ENCODE results near the gene TMEM129. TPM values are rescaled to one million over a fixed set of nuclear protein-coding genes. Genes with fewer than 3 reads are reported as not detected.

Gene TMEM129
- total RNA-seq, 4 donors from 2014 or later = 28.9 to 106 (median 67.1) TPM

- DNase-seq = no peak
- no peak for TF ChIP-seq CTCF (IDR thresholded peaks at IDR 0.05)
- TF ChIP-seq POLR2A (IDR thresholded peaks at IDR 0.05) = no peak
These were observed 24.6 kb upstream of the TMEM129 start for GRCh38 chr4:1745697-1746096.

GRCh38 chr4:1745165-1745564 is 24.0 kb upstream of the TMEM129 start:
- TF ChIP-seq POLR2A (IDR thresholded peaks at IDR 0.05) (no peak), CTCF (IDR thresholded peaks at IDR 0.05) (no peak)
- Histone ChIP-seq H3K27ac (no peak overlapping the region), H3K9me3 (no peaks in the 10 kb centered on the region), H3K4me1 (peaks cover 0 to 6% (median 0%) of the 10 kb centered on the region in 4 donors), H3K36me3 (peaks cover 0 to 18% (median 0%) of the 10 kb centered on the region in 3 donors), H3K27me3 (no peaks in the 10 kb centered on the region), H3K4me3 (no peak overlapping the region)
- DNase-seq = no peak

More at GRCh38 chr4:1745697-1746096, 24.6 kb upstream of the TMEM129 start:
- Histone ChIP-seq H3K9me3 (no peaks in the 10 kb centered on the region), H3K27ac (no peak overlapping the region), H3K4me3 (no peak overlapping the region), H3K4me1 (peaks cover 0 to 6% (median 0%) of the 10 kb centered on the region in 4 donors), H3K36me3 (peaks cover 0 to 17% (median 0%) of the 10 kb centered on the region in 3 donors), H3K27me3 (no peaks in the 10 kb centered on the region)

- H3K4me3 ChIP-seq = no peak overlapping the region
- H3K27me3 ChIP-seq = no peaks in the 10 kb centered on the region
- H3K4me1 ChIP-seq = peaks cover 0 to 6% (median 0%) of the 10 kb centered on the region in 4 donors
- no peak for DNase-seq
- TF ChIP-seq POLR2A (IDR thresholded peaks at IDR 0.05) = no peak
- H3K27ac ChIP-seq = no peak overlapping the region
- no peaks in the 10 kb centered on the region for H3K9me3 ChIP-seq
- H3K36me3 ChIP-seq = peaks cover 0 to 18% (median 0%) of the 10 kb centered on the region in 3 donors
These were observed 23.4 kb upstream of the TMEM129 start for GRCh38 chr4:1744552-1744951.

- Histone ChIP-seq H3K27ac (no peak overlapping the region), H3K27me3 (no peaks in the 10 kb centered on the region), H3K4me3 (no peak overlapping the region), H3K9me3 (no peaks in the 10 kb centered on the region), H3K4me1 (peaks cover 0 to 6% (median 0%) of the 10 kb centered on the region in 4 donors), H3K36me3 (peaks cover 0 to 23% (median 0%) of the 10 kb centered on the region in 3 donors)
- TF ChIP-seq CTCF (IDR thresholded peaks at IDR 0.05) (no peak), POLR2A (IDR thresholded peaks at IDR 0.05) (no peak)
- DNase-seq = no peak
These were observed 22.9 kb upstream of the TMEM129 start for GRCh38 chr4:1743975-1744374.

GRCh38 chr4:1743551-1743950 is 22.4 kb upstream of the TMEM129 start:
- H3K9me3 ChIP-seq = peaks cover 0 to 3% (median 0%) of the 10 kb centered on the region in 4 donors
- peaks cover 0 to 3% (median 0%) of the 10 kb centered on the region in 4 donors for H3K4me1 ChIP-seq
- no peak overlapping the region for H3K27ac ChIP-seq
- H3K4me3 ChIP-seq = no peak overlapping the region
- TF ChIP-seq POLR2A (IDR thresholded peaks at IDR 0.05) (no peak), CTCF (IDR thresholded peaks at IDR 0.05) (no peak)
- peaks cover 0 to 24% (median 0%) of the 10 kb centered on the region in 3 donors for H3K36me3 ChIP-seq
- H3K27me3 ChIP-seq = no peaks in the 10 kb centered on the region
- no peak for DNase-seq

- H3K27ac ChIP-seq = no peak overlapping the region
- TF ChIP-seq CTCF (IDR thresholded peaks at IDR 0.05) (no peak), POLR2A (IDR thresholded peaks at IDR 0.05) (no peak)
- no peak overlapping the region for H3K4me3 ChIP-seq
- DNase-seq = no peak
- H3K27me3 ChIP-seq = no peaks in the 10 kb centered on the region
- H3K36me3 ChIP-seq = peaks cover 0 to 47% (median 0%) of the 10 kb centered on the region in 3 donors
- peaks cover 0 to 18% (median 7%) of the 10 kb centered on the region in 4 donors for H3K9me3 ChIP-seq
- no peaks in the 10 kb centered on the region for H3K4me1 ChIP-seq
These were observed 20.1 kb upstream of the TMEM129 start for GRCh38 chr4:1741208-1741607.
